Measurements from ENCODE around the gene LRP5. TPM values are rescaled to one million over a fixed set of nuclear protein-coding genes. Genes with fewer than 3 reads are reported as not detected.

LRP5 gene
- total and polyA plus RNA-seq, 12 donors, result 10.7 to 277 (median 75.8) TPM

- Histone ChIP-seq H3K4me1 (replicated peaks in 1 of 2) (peaks cover 0 to 16% of the 10 kb centered on the region in 2 donors), H3K36me3 (replicated peaks in 1 of 2) (peaks cover 0 to 60% of the 10 kb centered on the region in 2 donors), H3K27me3 (no peaks in the 10 kb centered on the region), H3K9me3 (replicated peaks in 1 of 3) (no peaks in the 10 kb centered on the region), H3K27ac (peak overlapping the region in 1 of 5 donors; percentile 58), H3K4me3 (no peak overlapping the region)
- peak in 3 of 7 donors; percentile 40 to 66 (median 55) for DNase-seq
- TF ChIP-seq POLR2A (IDR thresholded peaks at IDR 0.05) (no peak), CTCF (IDR thresholded peaks at IDR 0.05) (no peak)
- WGBS, 4 donors, result 82 to 93% (median 87%) methylated on average over 13 of the region's 13 CpGs
- intact Hi-C loops (cut with DNase I), result loop anchor here in 1 of 2 donors (5.0 kb wide), 2 partner anchors 122 to 182 kb away; no protein-coding TSS in a partner anchor
These were observed 47.5 kb upstream of the LRP5 start for GRCh38 chr11:68264741-68265540.

GRCh38 chr11:68266121-68266891 lies 46.1 kb upstream of the LRP5 start:
- H3K27ac ChIP-seq, result peak overlapping the region in 2 of 5 donors; percentile 26 to 34
- no peaks in the 10 kb centered on the region for H3K27me3 ChIP-seq
- H3K4me3 ChIP-seq, result no peak overlapping the region
- TF ChIP-seq CTCF (IDR thresholded peaks at IDR 0.05) (no peak), POLR2A (IDR thresholded peaks at IDR 0.05) (no peak)
- intact Hi-C loops (cut with DNase I), result no loop called here
- DNase-seq, result peak in 1 of 7 donors; percentile 45
- no peaks in the 10 kb centered on the region for H3K9me3 ChIP-seq (replicated peaks in 1 of 3)
- WGBS, 4 donors, result 81 to 89% (median 84%) methylated on average over 7 to 16 of the region's 16 CpGs
- peaks cover 0 to 54% of the 10 kb centered on the region in 2 donors for H3K36me3 ChIP-seq (replicated peaks in 1 of 2)
- H3K4me1 ChIP-seq (replicated peaks in 1 of 2), result peaks cover 0 to 29% of the 10 kb centered on the region in 2 donors

- H3K4me3 ChIP-seq, result no peak overlapping the region
- H3K27ac ChIP-seq, result peak overlapping the region in 2 of 5 donors; percentile 26 to 34
- peaks cover 0 to 45% of the 10 kb centered on the region in 2 donors for H3K36me3 ChIP-seq (replicated peaks in 1 of 2)
- TF ChIP-seq CTCF (IDR thresholded peaks at IDR 0.05), result no peak
- no peak for TF ChIP-seq POLR2A (IDR thresholded peaks at IDR 0.05)
- intact Hi-C loops (cut with DNase I), result no loop called here
- no peaks in the 10 kb centered on the region for H3K27me3 ChIP-seq
- peak in 1 of 7 donors; percentile 45 for DNase-seq
- 90 to 95% (median 92%) methylated on average over 11 to 12 of the region's 12 CpGs for WGBS, 4 donors
- peaks cover 0 to 31% of the 10 kb centered on the region in 2 donors for H3K4me1 ChIP-seq (replicated peaks in 1 of 2)
- no peaks in the 10 kb centered on the region for H3K9me3 ChIP-seq (replicated peaks in 1 of 3)
These were observed 45.2 kb upstream of the LRP5 start for GRCh38 chr11:68266936-68267880.

All from adrenal gland (tissue), 12 donors.